Measurements from ENCODE around the gene ADIPOQ. TPM values are rescaled to one million over a fixed set of nuclear protein-coding genes. Genes with fewer than 3 reads are reported as not detected.
A peak's percentile ranks its signal among the peaks of the same experiment; 100 is the strongest.

The ADIPOQ gene
- total RNA-seq, 6 experiments from 2014 or later, result not detected

- H3K4me3 ChIP-seq, result no peak overlapping the region
- DNase-seq (no peak), ATAC-seq (no peak)
- H3K27me3 ChIP-seq, result no peaks in the 10 kb centered on the region
- no peak overlapping the region for H3K27ac ChIP-seq
- H3K36me3 ChIP-seq, result no peaks in the 10 kb centered on the region
- no peaks in the 10 kb centered on the region for H3K9me3 ChIP-seq
- no peaks in the 10 kb centered on the region for H3K4me1 ChIP-seq
- WGBS (ENCODE audit: insufficient coverage, low coverage, low lambda C conversion rate, missing lambda C conversion rate), result 28% methylated on average over 9 of the region's 11 CpGs
- no peak for TF ChIP-seq POLR2A (IDR thresholded peaks at IDR 0.05)
- TF ChIP-seq CTCF (IDR thresholded peaks at IDR 0.05), result no peak
- intact Hi-C loops (cut with DNase I), result no loop called here
Measured at GRCh38 chr3:186825872-186826409, 16.6 kb upstream of the ADIPOQ start.

DNA sequence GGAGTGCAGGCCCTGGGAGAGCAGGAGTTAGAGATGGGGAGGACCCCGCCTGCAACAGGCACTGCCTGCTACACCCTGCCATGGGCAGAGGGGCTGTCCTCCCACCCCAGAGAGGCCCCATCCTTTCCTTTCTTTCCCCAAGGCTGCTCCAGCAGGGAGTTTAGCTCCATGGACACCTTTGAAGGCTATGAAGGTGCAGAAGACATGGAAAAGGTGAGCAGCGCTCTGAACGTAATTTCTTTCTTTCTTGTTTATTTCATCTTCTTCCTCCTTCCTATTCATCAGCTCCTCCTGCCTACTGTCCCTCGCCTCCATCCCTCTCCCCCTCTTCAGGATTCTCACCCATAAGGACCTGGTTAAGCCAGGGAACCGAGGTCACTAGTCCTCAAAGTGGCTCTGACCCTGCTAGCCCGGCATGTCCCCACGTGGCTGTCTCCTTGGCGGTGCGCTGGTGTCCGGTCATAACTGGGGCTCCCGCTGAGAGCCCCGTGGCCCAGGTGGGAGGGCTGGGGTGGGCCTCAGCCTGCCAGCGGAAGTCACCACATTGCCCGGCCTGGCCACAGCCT, 16.0 kb upstream of the ADIPOQ start:
- Histone ChIP-seq H3K9me3 (no peaks in the 10 kb centered on the region), H3K27me3 (no peaks in the 10 kb centered on the region), H3K36me3 (no peaks in the 10 kb centered on the region), H3K27ac (no peak overlapping the region), H3K4me3 (peak overlapping the region; percentile 66 to 72 (median 66)), H3K4me1 (no peaks in the 10 kb centered on the region)
- intact Hi-C loops (cut with DNase I), result no loop called here
- TF ChIP-seq CTCF (IDR thresholded peaks at IDR 0.05), result no peak
- no peak for TF ChIP-seq POLR2A (IDR thresholded peaks at IDR 0.05)
- DNase-seq, result peak in 1 of 3 donors; percentile 24
- peak; percentile 4 to 22 (median 10) for ATAC-seq
- WGBS (ENCODE audit: insufficient coverage, low coverage, low lambda C conversion rate, missing lambda C conversion rate), result 42% methylated on average over 4 of the region's 14 CpGs

DNA sequence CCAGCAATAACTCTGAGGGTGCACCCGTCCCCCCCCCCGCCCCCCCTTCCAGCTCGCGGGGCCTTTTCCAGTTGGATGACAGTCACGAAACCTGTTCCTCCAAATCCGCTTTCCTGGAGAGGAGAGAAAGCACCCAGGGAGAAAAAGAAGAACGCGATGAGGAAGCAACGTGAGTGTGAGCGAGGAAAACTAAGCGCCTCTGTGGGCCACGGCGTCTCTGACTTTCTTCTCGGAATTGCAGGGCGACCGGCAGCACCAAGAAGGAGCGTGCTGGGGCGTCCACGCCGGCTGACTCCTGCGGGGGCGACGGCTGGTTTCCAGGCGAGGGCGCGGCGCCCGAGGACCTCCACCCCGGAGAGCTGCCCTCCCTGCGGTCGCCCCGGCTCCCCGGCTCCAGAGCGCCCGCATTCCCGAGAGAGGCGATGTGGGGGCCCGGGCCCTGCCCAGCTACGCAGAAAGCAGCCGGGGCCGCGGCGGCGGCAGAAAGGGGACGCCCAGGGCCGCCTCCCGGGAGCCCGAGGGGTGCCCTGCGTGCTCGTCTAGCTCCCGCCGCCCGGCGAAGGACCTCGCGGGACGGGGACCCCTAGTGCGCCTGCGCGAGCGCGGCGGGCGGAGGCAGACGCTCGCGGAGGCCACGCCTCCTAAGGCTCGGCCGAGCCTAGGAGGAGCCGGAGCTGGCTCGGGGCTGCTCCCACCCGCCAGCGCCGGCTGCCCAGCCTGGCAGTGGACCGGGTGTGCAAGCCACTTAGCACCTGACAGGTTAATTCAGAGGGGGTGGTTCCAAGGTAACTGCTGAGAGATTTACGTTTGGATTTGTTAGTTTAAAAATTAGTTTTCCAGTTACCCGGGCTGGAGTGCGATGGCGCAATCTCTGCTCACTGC, 15.3 kb upstream of the ADIPOQ start:
- WGBS (ENCODE audit: insufficient coverage, low coverage, low lambda C conversion rate, missing lambda C conversion rate), result 6% methylated on average over 9 of the region's 80 CpGs
- intact Hi-C loops (cut with DNase I), result no loop called here
- TF ChIP-seq POLR2A (IDR thresholded peaks at IDR 0.05) (peak; percentile 78), CTCF (IDR thresholded peaks at IDR 0.05) (no peak)
- Histone ChIP-seq H3K27me3 (no peaks in the 10 kb centered on the region), H3K4me3 (peak overlapping the region; percentile 66 to 72 (median 66)), H3K9me3 (no peaks in the 10 kb centered on the region), H3K27ac (no peak overlapping the region), H3K4me1 (no peaks in the 10 kb centered on the region), H3K36me3 (no peaks in the 10 kb centered on the region)
- ATAC-seq, result peak; percentile 94 to 96 (median 94)
- peak; percentile 88 to 90 (median 88) for DNase-seq

DNA sequence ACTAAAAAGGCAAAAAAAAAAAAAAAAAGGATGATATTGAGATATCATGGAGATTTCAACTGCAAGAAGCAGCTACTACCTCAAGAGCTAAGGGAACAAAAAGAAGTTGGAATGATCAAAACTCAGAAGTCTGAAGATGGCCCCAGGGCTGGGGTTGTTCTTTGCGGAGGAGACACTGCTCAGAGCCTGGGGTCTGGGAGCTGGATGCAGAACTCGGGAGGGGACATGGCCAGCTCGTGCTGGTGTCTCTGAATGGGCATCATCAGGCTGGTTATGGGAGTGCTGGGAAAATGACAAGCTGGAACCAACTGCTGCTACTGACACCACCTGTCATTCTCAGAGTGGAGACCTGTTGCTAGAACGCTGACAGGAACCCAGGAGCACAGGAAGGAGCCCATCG, 14.2 kb upstream of the ADIPOQ start:
- Histone ChIP-seq H3K4me1 (no peaks in the 10 kb centered on the region), H3K27me3 (no peaks in the 10 kb centered on the region), H3K27ac (no peak overlapping the region), H3K9me3 (no peaks in the 10 kb centered on the region), H3K36me3 (no peaks in the 10 kb centered on the region), H3K4me3 (no peak overlapping the region)
- ATAC-seq (no peak), DNase-seq (no peak)
- WGBS (ENCODE audit: insufficient coverage, low coverage, low lambda C conversion rate, missing lambda C conversion rate), result 27% methylated on average over 3 of the region's 5 CpGs
- no peak for TF ChIP-seq CTCF (IDR thresholded peaks at IDR 0.05)
- TF ChIP-seq POLR2A (IDR thresholded peaks at IDR 0.05), result no peak
- intact Hi-C loops (cut with DNase I), result no loop called here
